ENCODE results near the gene ACSM5.

GRCh38 chr16:20441191-20441590, 31.9 kb downstream of the ACSM5 start:
- TF ChIP-seq, protein P1, sequence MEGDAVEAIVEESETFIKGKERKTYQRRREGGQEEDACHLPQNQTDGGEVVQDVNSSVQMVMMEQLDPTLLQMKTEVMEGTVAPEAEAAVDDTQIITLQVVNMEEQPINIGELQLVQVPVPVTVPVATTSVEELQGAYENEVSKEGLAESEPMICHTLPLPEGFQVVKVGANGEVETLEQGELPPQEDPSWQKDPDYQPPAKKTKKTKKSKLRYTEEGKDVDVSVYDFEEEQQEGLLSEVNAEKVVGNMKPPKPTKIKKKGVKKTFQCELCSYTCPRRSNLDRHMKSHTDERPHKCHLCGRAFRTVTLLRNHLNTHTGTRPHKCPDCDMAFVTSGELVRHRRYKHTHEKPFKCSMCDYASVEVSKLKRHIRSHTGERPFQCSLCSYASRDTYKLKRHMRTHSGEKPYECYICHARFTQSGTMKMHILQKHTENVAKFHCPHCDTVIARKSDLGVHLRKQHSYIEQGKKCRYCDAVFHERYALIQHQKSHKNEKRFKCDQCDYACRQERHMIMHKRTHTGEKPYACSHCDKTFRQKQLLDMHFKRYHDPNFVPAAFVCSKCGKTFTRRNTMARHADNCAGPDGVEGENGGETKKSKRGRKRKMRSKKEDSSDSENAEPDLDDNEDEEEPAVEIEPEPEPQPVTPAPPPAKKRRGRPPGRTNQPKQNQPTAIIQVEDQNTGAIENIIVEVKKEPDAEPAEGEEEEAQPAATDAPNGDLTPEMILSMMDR (IDR thresholded peaks at IDR 0.05 in 8 of 11, conservative IDR thresholded peaks at IDR 0.05 in 3 of 11), result no peak
- TF ChIP-seq POLR2AphosphoS5 (IDR thresholded peaks at IDR 0.05) (no peak), POLR2A (IDR thresholded peaks at IDR 0.05) (no peak)
